ENCODE results near the gene SLC7A1.

SLC7A1 gene

GRCh38 chr13:29597246-29597645, 1.8 kb upstream of the SLC7A1 start:
- no peak for TF ChIP-seq MYC (IDR thresholded peaks at IDR 0.05; ENCODE audit: low read depth, low read length)
- no peak for TF ChIP-seq POLR2A (IDR thresholded peaks at IDR 0.05; ENCODE audit: extremely low read depth, insufficient read length)
- no peak for TF ChIP-seq MAX (IDR thresholded peaks at IDR 0.05; ENCODE audit: low read depth, low read length)
- H3K4me3 ChIP-seq (ENCODE audit: low read depth, low read length) = no peak overlapping the region
- DNase-seq (ENCODE audit: low read depth) = no peak

- no peak for DNase-seq (ENCODE audit: low read depth)
- TF ChIP-seq POLR2A (IDR thresholded peaks at IDR 0.05; ENCODE audit: extremely low read depth, insufficient read length) (no peak), MYC (IDR thresholded peaks at IDR 0.05; ENCODE audit: low read depth, low read length) (no peak), MAX (IDR thresholded peaks at IDR 0.05; ENCODE audit: low read depth, low read length) (no peak), CTCF (IDR thresholded peaks at IDR 0.05; ENCODE audit: low read depth, low read length) (no peak)
- H3K4me3 ChIP-seq (ENCODE audit: low read depth, low read length) = peak overlapping the region; percentile 18
These were observed 553 bp upstream of the SLC7A1 start for GRCh38 chr13:29596064-29596418.

- peak overlapping the region; percentile 94 for H3K4me3 ChIP-seq (ENCODE audit: low read depth, low read length)
- peak; percentile 77 for DNase-seq (ENCODE audit: low read depth)
- peak; percentile 30 for TF ChIP-seq POLR2A (IDR thresholded peaks at IDR 0.05; ENCODE audit: extremely low read depth, insufficient read length)
- TF ChIP-seq CTCF (IDR thresholded peaks at IDR 0.05; ENCODE audit: low read depth, low read length) = no peak
- peak; percentile 96 for TF ChIP-seq MYC (IDR thresholded peaks at IDR 0.05; ENCODE audit: low read depth, low read length)
- peak; percentile 80 for TF ChIP-seq MAX (IDR thresholded peaks at IDR 0.05; ENCODE audit: low read depth, low read length)
These were observed 643 bp downstream of the SLC7A1 start for GRCh38 chr13:29594710-29595379.

- TF ChIP-seq MAX (IDR thresholded peaks at IDR 0.05; ENCODE audit: low read depth, low read length) (peak; percentile 79), MYC (IDR thresholded peaks at IDR 0.05; ENCODE audit: low read depth, low read length) (no peak; the same call in 1 of the 2 replicates)
- DNase-seq (ENCODE audit: low read depth) = no peak
- H3K4me3 ChIP-seq (ENCODE audit: low read depth, low read length) = peak overlapping the region; percentile 94
These were observed 1.2 kb downstream of the SLC7A1 start for GRCh38 chr13:29594303-29594709.

GRCh38 chr13:29593605-29594297, 1.7 kb downstream of the SLC7A1 start:
- peak overlapping the region; percentile 94 for H3K4me3 ChIP-seq (ENCODE audit: low read depth, low read length)
- DNase-seq (ENCODE audit: low read depth) = no peak
- no peak for TF ChIP-seq CTCF (IDR thresholded peaks at IDR 0.05; ENCODE audit: low read depth, low read length)
- TF ChIP-seq MAX (IDR thresholded peaks at IDR 0.05; ENCODE audit: low read depth, low read length) = no peak
- no peak for TF ChIP-seq POLR2A (IDR thresholded peaks at IDR 0.05; ENCODE audit: extremely low read depth, insufficient read length)
- TF ChIP-seq MYC (IDR thresholded peaks at IDR 0.05; ENCODE audit: low read depth, low read length) = no peak

- H3K4me3 ChIP-seq (ENCODE audit: low read depth, low read length) = no peak overlapping the region
- TF ChIP-seq POLR2A (IDR thresholded peaks at IDR 0.05; ENCODE audit: extremely low read depth, insufficient read length) (no peak), CTCF (IDR thresholded peaks at IDR 0.05; ENCODE audit: low read depth, low read length) (no peak), MAX (IDR thresholded peaks at IDR 0.05; ENCODE audit: low read depth, low read length) (no peak), MYC (IDR thresholded peaks at IDR 0.05; ENCODE audit: low read depth, low read length) (no peak)
- DNase-seq (ENCODE audit: low read depth) = no peak
These were observed 4.2 kb downstream of the SLC7A1 start for GRCh38 chr13:29591310-29591709.

Data from NB4 (cell line).